Activated CD4-positive, alpha-beta T cell treated with anti-CD3 and anti-CD28 coated beads, Interleukin-2, amount 50 U/mL, for 4 hours (primary cell): Measurements from ENCODE around the gene CEND1.

Experiments used
- DNase-seq, 2 experiments: peaks; one replicate each; pipeline ENCODE4 v3.0.0-alpha.2; 2020

The CEND1 gene

GRCh38 chr11:811446-812245 is 21.8 kb upstream of the CEND1 start:
- no peak for DNase-seq

- DNase-seq, result no peak
Observed at GRCh38 chr11:810040-810567, 20.2 kb upstream of the CEND1 start.

- peak; percentile 96 to 97 for DNase-seq
Observed at GRCh38 chr11:809287-810039, 19.6 kb upstream of the CEND1 start, which contains the start of gene RPLP2. Gene RPLP2, plus strand, starts transcription at chr11:809967. Its CDS starts 268 bp downstream, at chr11:810235.

GRCh38 chr11:808427-809286 is 18.8 kb upstream of the CEND1 start:
- DNase-seq, result no peak

- no peak for DNase-seq
Observed at GRCh38 chr11:804599-804964, 14.7 kb upstream of the CEND1 start.

- no peak for DNase-seq
Observed at GRCh38 chr11:803770-804598, 14.1 kb upstream of the CEND1 start.

- DNase-seq, result no peak
Observed at GRCh38 chr11:803467-803742, 13.5 kb upstream of the CEND1 start.

GRCh38 chr11:802693-803466 is 13.0 kb upstream of the CEND1 start:
- no peak for DNase-seq

GRCh38 chr11:802018-802617 is 12.2 kb upstream of the CEND1 start:
- DNase-seq, result no peak

- no peak for DNase-seq
Observed at GRCh38 chr11:801097-801780, 11.3 kb upstream of the CEND1 start.

GRCh38 chr11:800473-800872 is 10.6 kb upstream of the CEND1 start:
- DNase-seq, result no peak

- DNase-seq, result no peak
Observed at GRCh38 chr11:799641-800316, 9.9 kb upstream of the CEND1 start.

GRCh38 chr11:798093-798713 is 8.3 kb upstream of the CEND1 start, which contains the start of gene SLC25A22:
Gene SLC25A22, minus strand, starts transcription at chr11:798281. Its CDS starts 3,275 bp downstream, at chr11:795006.
- peak; percentile 75 to 79 for DNase-seq

GRCh38 chr11:797296-798092 is 7.6 kb upstream of the CEND1 start:
- DNase-seq, result peak; percentile 50 to 55

- no peak for DNase-seq
Observed at GRCh38 chr11:796565-797295, 6.8 kb upstream of the CEND1 start.

GRCh38 chr11:795634-796564 is 6.0 kb upstream of the CEND1 start:
- peak; percentile 70 to 79 for DNase-seq
